HUES64 (cell line): ENCODE measurements around the gene ZCCHC3.

Source experiments
- H3K27ac ChIP-seq: 2 replicates; pipeline ENCODE4 v1.7.0; 2013; ENCODE audit warnings: low read depth, low read length, inconsistent platforms
- H3K27me3 ChIP-seq: 2 replicates; pipeline ENCODE4 v1.6.1; 2013; ENCODE audit warnings: mild to moderate bottlenecking, low read length; ENCODE audit not compliant: insufficient read depth
- H3K36me3 ChIP-seq: 2 replicates; pipeline ENCODE4 v1.6.1; 2013; ENCODE audit warnings: mild to moderate bottlenecking, low read length; ENCODE audit not compliant: insufficient read depth
- H3K4me1 ChIP-seq: 2 replicates; pipeline ENCODE4 v1.6.1; 2013; ENCODE audit warnings: mild to moderate bottlenecking, low read length, moderate library complexity; ENCODE audit not compliant: insufficient read depth
- H3K4me3 ChIP-seq: 2 replicates; pipeline ENCODE4 v1.5.1; 2013; ENCODE audit warnings: mild to moderate bottlenecking, low read length, moderate library complexity
- H3K9ac ChIP-seq: 2 replicates; pipeline ENCODE4 v1.6.1; 2013; ENCODE audit warnings: mild to moderate bottlenecking, low read depth, low read length
- H3K9me3 ChIP-seq: 2 replicates; pipeline ENCODE4 v1.6.1; 2013; ENCODE audit warnings: low read depth, low read length; ENCODE audit not compliant: insufficient read depth
- WGBS: fragments of 150-250, 120-280 bp; methylation state at CpG from one replicate; pipeline ENCODE4 v1.1.7; 2013; ENCODE audit warnings: missing lambda C conversion rate; 5-methylcytosine and 5-hydroxymethylcytosine counted together

Gene ZCCHC3

DNA sequence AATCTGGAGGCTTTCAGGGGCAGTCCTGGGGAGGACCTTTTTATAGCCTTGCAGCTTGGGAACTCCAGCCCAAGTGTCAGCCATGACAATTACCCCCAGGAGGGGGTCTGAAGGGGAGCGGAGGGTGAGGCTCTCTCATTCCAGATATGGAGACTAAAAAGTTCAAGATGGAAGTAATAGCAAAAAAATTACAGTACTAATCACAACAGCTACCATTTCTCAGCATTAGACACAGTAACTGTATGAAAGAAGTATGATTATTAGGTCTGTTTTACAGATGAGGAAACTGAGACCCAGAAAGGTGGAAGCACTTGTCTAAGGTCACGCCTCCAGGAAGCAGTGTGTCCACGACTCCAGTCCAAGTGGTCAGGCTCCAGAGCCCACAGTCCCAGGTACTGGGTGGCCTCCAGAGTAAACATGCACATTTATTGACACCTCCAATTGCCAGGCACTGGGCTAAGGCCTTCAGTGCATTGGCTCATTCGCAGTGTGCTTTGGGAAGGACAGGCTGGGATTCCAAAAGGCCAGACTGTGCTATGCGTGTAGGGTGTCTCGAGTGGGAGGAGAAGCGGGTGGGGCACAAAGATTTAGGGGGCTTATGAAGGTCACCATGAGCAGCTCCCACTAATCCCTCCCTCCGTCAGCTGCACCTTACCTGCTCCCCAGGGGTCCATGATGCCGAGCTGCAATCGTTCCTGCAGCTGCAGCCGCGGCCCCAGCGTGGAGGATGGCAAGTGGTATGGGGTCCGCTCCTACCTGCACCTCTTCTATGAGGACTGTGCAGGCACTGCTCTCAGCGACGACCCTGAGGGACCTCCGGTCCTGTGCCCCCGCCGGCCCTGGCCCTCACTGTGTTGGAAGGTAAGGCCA, 51.8 kb downstream of the ZCCHC3 start:
- Histone ChIP-seq H3K36me3 (no peaks in the 10 kb centered on the region), H3K4me1 (peaks cover 15% of the 10 kb centered on the region), H3K27me3 (no peaks in the 10 kb centered on the region), H3K4me3 (peak overlapping the region; percentile 66; the same call in 1 of the 2 replicates), H3K9ac (no peak overlapping the region), H3K9me3 (no peaks in the 10 kb centered on the region), H3K27ac (no peak overlapping the region)
- 94% methylated on average over 18 of the region's 19 CpGs for WGBS
